NCI-H748 (cell line): ENCODE measurements around the gene C7orf57.
A peak's percentile ranks its signal among the peaks of the same experiment; 100 is the strongest.

Experiments used
- DNase-seq: peaks from one replicate; lab custom pipeline; 2025; ENCODE audit not compliant: unreplicated experiment; lab: John Stamatoyannopoulos, UW

Gene C7orf57

GRCh38 chr7:48084727-48085432, 49.5 kb downstream of the C7orf57 start:
- DNase-seq, result no peak

DNA sequence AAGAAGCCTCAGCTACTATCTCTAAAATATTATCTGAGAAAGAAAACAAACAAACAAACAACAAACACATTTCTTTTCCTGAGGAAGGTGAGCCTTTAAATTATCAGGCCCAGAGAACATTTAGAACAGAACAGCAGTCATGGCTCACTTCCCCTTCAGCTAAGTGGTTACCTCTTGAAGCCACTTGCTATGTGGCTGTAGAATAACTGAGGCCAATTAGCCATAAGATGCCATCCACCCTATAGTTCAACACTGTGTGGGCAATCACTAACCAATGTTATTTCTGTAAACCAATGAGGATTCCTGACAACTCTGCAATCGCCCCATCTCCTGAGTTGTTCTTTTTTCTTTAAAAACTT, 50.1 kb downstream of the C7orf57 start:
- DNase-seq, result no peak

- DNase-seq, result no peak
Measured at GRCh38 chr7:48085942-48086341, 50.6 kb downstream of the C7orf57 start.

DNA sequence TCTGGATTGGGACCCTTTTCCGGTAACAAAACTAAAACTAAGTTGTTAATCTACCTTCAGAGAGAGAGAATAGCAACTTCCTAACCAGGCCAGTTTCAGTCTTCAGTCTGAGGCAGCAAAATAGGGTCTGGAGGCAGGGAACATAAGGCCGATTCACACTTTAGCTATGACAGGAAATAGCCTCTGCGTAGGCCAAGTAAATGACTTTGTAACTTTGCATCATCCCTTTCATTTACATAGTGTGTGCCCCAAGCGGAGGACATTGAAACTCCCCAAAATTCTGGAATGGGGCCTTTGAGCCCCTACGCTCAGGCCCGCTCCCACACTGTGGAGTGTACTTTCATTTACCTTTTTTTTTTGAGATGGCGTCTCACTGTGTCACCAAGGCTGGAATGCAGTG, 52.0 kb downstream of the C7orf57 start:
- no peak for DNase-seq

GRCh38 chr7:48088559-48089045, 53.3 kb downstream of the C7orf57 start:
- DNase-seq, result peak; percentile 42

- DNase-seq, result peak; percentile 84
Measured at GRCh38 chr7:48089046-48090003, 54.0 kb downstream of the C7orf57 start, which contains the start of gene UPP1. Gene UPP1, plus strand, starts transcription at chr7:48089265. Its CDS starts 5,519 bp downstream, at chr7:48094784.

DNA sequence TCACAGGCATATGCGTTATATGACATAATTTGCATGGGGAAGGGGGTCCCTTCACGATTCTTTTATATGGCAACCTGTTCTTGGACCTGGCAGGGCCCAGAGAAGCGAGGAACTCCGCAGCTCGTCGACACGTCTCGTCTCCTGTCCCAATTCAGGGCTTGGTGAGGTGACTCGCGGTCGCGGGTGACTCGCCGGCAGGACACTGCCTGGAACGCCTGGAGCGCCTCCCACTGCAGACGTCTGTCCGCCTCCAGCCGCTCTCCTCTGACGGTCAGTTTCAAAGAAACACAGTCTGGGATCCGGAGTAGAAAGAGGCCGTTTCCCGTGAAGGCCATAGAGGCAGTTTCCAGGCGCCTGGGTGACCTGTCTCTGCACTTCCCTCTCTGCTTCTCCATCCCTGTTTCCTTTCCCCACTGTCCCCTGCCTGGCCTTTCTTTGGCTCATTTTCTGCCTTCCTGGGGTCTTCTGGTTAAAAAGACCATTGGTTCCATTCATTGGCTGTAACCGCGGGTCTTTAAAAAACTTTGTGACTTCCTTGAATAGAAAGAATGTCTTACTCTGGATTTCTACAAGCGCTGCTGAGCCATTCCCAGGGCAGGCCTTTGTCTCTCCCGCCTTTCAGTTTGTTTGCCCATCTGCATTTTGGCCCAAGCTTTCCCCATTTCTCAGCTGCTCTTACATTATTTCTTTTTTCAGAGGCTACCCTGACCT, 54.9 kb downstream of the C7orf57 start:
- DNase-seq, result no peak

- DNase-seq, result no peak
Measured at GRCh38 chr7:48091506-48092433, 56.4 kb downstream of the C7orf57 start.

GRCh38 chr7:48094861-48095293, 59.5 kb downstream of the C7orf57 start:
- no peak for DNase-seq

GRCh38 chr7:48096273-48096672, 60.9 kb downstream of the C7orf57 start:
- DNase-seq, result no peak

DNA sequence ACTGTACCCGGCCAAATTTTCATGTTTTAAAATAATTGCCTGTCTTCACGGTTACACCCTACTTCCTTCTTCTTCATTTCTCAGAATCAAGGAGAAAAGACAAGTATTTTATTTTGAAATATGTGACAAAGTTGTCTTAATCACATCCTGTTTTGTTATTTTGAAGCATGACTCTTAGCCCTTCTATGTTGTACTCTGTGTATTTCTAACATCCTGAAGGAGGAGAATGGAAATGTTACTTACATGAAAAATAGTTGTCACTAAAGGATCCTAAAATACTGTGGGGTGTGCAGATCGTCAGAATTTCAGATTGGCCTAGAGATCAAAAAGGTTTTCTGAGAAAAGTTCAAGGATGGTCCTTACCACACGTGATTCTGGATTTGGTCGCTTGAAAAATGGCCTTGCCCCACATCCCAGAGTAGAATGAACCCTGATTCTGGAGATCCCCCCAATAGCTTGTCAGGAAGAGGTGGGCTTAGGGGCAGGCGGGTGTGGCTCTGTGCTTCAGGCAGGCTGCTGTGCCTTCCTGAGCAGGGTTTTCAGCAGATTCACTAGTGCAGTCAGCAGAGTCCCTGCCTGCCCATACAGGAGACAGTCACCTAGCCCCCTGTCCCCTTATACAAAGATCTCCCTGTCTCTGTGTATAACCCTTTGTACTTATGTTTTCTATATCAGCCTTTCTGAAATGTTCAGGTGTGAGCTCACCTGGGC, 62.3 kb downstream of the C7orf57 start:
- no peak for DNase-seq

GRCh38 chr7:48098846-48099245, 63.5 kb downstream of the C7orf57 start:
- DNase-seq, result no peak

- DNase-seq, result no peak
Measured at GRCh38 chr7:48099781-48100180, 64.4 kb downstream of the C7orf57 start.

GRCh38 chr7:48101352-48101751, 66.0 kb downstream of the C7orf57 start:
- DNase-seq, result no peak

GRCh38 chr7:48101968-48102367, 66.6 kb downstream of the C7orf57 start:
- peak; percentile 74 for DNase-seq

GRCh38 chr7:48102530-48102929, 67.2 kb downstream of the C7orf57 start:
- DNase-seq, result no peak

GRCh38 chr7:48105045-48105444, 69.7 kb downstream of the C7orf57 start:
- DNase-seq, result no peak

GRCh38 chr7:48106906-48107659, 71.7 kb downstream of the C7orf57 start:
- no peak for DNase-seq
